IMR-90 (cell line): ENCODE data around the gene UAP1.

Source experiments
- CEBPB ChIP-seq: IDR thresholded peaks from 2 replicates; pipeline ENCODE4 v1.6.1; 2012; ENCODE audit warnings: low read depth, low read length, improper control_type of control experiment
- CHD1 ChIP-seq: IDR thresholded peaks from 2 replicates; pipeline ENCODE4 v1.6.1; 2012; ENCODE audit warnings: low read depth, low read length, improper control_type of control experiment
- CTCF ChIP-seq: conservative IDR thresholded peaks from 2 replicates; pipeline ENCODE4 v1.5.1; 2012; ENCODE audit warnings: mild to moderate bottlenecking, low read depth, low read length, improper control_type of control experiment
- MXI1 ChIP-seq: IDR thresholded peaks from 2 replicates; pipeline ENCODE4 v1.6.1; 2012; ENCODE audit warnings: low read depth, mild to moderate bottlenecking, low read length, moderate library complexity, borderline replicate concordance
- POLR2A ChIP-seq: IDR thresholded peaks from 2 replicates; pipeline ENCODE4 v1.6.1; 2012; ENCODE audit warnings: mild to moderate bottlenecking, low read depth, low read length

DNA sequence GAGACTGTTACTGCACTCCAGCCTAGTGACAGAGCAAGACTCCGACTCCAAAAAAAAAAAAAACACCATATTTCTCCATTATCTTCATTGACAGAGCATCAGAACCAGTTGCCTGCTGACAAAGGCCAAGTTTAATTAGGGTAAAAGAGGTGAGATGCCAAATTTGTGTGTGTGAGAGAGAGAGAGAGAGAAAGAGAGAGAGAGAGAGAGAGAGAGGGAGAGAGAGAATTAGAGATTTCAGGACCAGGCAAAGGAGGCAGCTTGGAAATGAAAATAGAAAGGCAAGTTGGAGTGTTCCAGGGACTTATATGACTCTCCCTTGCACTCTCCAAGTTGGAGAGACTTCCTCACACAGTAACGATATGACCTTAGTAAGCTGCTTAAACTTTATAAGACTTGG lies 24.3 kb upstream of the UAP1 start:
- TF ChIP-seq CTCF (no peak), POLR2A (no peak), CEBPB (no peak), CHD1 (no peak), MXI1 (no peak)
